ENCODE measurements around the gene ERLEC1. TPM values are rescaled to one million over a fixed set of nuclear protein-coding genes. Genes with fewer than 3 reads are reported as not detected.

ERLEC1 gene
- polyA plus RNA-seq, 1 donor from 2014 or later = 88.6 TPM

DNA sequence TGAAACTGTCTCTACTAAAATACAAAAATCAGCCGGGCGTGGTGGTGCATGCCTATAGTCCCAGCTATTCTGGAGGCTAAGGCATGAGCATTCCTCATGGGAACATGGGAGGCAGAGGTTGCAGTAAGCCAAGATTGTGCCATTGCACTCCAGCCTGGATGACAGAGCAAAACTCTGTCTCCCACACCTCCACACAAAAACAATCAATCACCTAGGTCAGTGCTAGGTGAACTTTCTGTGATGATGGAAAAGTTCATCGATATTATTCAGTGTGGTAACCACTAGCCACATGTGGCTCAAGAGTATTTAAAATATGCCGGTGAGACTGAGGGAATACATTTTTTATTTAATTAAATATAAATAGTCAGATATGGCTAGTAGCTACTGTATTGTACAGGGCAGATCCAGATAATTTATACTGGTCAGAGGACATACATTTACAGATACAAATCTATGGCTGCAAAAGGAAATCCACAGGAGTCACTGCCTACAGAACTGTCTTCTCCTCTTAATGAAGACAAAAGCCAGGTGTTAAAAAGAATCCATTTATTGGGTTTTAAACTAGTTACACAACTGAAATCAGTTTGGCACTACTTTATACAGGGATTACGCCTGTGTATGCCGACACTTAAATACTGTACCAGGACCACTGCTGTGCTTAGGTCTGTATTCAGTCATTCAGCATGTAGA lies 76.8 kb downstream of the ERLEC1 start:
- no peak overlapping the region for H3K4me3 ChIP-seq (ENCODE audit: low read length)
- H3K27ac ChIP-seq (ENCODE audit: low read length) = no peak overlapping the region
- H3K4me2 ChIP-seq (ENCODE audit: low read length) = no peak overlapping the region
- no peaks in the 10 kb centered on the region for H4K20me1 ChIP-seq (ENCODE audit: insufficient read depth)
- H3K36me3 ChIP-seq (ENCODE audit: insufficient read depth, low read length) = peaks cover 7% of the 10 kb centered on the region
- no peaks in the 10 kb centered on the region for H3K79me2 ChIP-seq (replicated peaks; ENCODE audit: insufficient read depth, low read length)
- no peak overlapping the region for H3K9ac ChIP-seq (ENCODE audit: low read length)
- no peaks in the 10 kb centered on the region for H3K9me3 ChIP-seq (ENCODE audit: low read length)
- H2AFZ ChIP-seq (ENCODE audit: low read depth, low read length) = no peak overlapping the region
- H3K27me3 ChIP-seq (ENCODE audit: insufficient read depth, low read depth, low read length) = no peaks in the 10 kb centered on the region
- H3F3A ChIP-seq (ENCODE audit: insufficient read depth, low read length, poor library complexity, severe bottlenecking) = no peaks in the 10 kb centered on the region
- TF ChIP-seq RAD21 (conservative IDR thresholded peaks at IDR 0.05) = no peak
- TF ChIP-seq POLR2AphosphoS5 (IDR thresholded peaks at IDR 0.05) = no peak
- no peak for TF ChIP-seq EP300 (conservative IDR thresholded peaks at IDR 0.05; ENCODE audit: poor library complexity, severe bottlenecking)
- no peak for TF ChIP-seq TAF1 (IDR thresholded peaks at IDR 0.05; ENCODE audit: low read depth)
- TF ChIP-seq, protein P1, sequence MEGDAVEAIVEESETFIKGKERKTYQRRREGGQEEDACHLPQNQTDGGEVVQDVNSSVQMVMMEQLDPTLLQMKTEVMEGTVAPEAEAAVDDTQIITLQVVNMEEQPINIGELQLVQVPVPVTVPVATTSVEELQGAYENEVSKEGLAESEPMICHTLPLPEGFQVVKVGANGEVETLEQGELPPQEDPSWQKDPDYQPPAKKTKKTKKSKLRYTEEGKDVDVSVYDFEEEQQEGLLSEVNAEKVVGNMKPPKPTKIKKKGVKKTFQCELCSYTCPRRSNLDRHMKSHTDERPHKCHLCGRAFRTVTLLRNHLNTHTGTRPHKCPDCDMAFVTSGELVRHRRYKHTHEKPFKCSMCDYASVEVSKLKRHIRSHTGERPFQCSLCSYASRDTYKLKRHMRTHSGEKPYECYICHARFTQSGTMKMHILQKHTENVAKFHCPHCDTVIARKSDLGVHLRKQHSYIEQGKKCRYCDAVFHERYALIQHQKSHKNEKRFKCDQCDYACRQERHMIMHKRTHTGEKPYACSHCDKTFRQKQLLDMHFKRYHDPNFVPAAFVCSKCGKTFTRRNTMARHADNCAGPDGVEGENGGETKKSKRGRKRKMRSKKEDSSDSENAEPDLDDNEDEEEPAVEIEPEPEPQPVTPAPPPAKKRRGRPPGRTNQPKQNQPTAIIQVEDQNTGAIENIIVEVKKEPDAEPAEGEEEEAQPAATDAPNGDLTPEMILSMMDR (IDR thresholded peaks at IDR 0.05; ENCODE audit: poor library complexity, severe bottlenecking) = no peak
- TF ChIP-seq SMC3 (conservative IDR thresholded peaks at IDR 0.05; ENCODE audit: poor library complexity) = no peak
- no peak for TF ChIP-seq EZH2 (IDR thresholded peaks at IDR 0.05; ENCODE audit: borderline replicate concordance, insufficient read depth, low read length, poor library complexity, severe bottlenecking)
- TF ChIP-seq, protein P2, sequence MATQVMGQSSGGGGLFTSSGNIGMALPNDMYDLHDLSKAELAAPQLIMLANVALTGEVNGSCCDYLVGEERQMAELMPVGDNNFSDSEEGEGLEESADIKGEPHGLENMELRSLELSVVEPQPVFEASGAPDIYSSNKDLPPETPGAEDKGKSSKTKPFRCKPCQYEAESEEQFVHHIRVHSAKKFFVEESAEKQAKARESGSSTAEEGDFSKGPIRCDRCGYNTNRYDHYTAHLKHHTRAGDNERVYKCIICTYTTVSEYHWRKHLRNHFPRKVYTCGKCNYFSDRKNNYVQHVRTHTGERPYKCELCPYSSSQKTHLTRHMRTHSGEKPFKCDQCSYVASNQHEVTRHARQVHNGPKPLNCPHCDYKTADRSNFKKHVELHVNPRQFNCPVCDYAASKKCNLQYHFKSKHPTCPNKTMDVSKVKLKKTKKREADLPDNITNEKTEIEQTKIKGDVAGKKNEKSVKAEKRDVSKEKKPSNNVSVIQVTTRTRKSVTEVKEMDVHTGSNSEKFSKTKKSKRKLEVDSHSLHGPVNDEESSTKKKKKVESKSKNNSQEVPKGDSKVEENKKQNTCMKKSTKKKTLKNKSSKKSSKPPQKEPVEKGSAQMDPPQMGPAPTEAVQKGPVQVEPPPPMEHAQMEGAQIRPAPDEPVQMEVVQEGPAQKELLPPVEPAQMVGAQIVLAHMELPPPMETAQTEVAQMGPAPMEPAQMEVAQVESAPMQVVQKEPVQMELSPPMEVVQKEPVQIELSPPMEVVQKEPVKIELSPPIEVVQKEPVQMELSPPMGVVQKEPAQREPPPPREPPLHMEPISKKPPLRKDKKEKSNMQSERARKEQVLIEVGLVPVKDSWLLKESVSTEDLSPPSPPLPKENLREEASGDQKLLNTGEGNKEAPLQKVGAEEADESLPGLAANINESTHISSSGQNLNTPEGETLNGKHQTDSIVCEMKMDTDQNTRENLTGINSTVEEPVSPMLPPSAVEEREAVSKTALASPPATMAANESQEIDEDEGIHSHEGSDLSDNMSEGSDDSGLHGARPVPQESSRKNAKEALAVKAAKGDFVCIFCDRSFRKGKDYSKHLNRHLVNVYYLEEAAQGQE (IDR thresholded peaks at IDR 0.05; ENCODE audit: borderline replicate concordance) = no peak
- TF ChIP-seq MXI1 (conservative IDR thresholded peaks at IDR 0.05; ENCODE audit: poor library complexity, severe bottlenecking) = no peak
- no peaks in the 10 kb centered on the region for H3K9me2 ChIP-seq (ENCODE audit: insufficient read depth, low read length)

DNA sequence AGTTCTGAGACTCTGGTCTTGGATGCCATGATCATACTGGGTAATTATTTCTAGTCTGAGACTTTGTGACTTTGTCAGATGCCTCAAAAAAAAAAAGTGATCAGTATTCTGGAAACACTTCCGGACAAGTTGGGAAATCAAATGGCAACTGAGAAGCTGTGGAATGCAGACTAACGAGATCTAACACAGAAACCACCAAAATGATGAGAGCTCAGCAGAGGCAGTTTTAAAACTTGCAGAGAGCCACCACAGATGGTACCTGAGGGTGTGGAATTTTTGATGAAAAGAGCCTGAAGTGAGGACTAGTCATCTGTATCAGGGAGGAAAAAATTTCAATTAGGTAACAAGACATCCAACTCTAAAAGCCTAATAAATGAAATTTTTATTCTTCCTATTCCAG lies 78.4 kb downstream of the ERLEC1 start:
- Histone ChIP-seq H3K27me3 (ENCODE audit: insufficient read depth, low read depth, low read length) (no peaks in the 10 kb centered on the region), H3K9me2 (ENCODE audit: insufficient read depth, low read length) (no peaks in the 10 kb centered on the region), H3K4me3 (ENCODE audit: low read length) (no peak overlapping the region), H3F3A (ENCODE audit: insufficient read depth, low read length, poor library complexity, severe bottlenecking) (no peaks in the 10 kb centered on the region), H3K27ac (ENCODE audit: low read length) (no peak overlapping the region), H3K9ac (ENCODE audit: low read length) (no peak overlapping the region), H3K36me3 (ENCODE audit: insufficient read depth, low read length) (peaks cover 7% of the 10 kb centered on the region), H4K20me1 (ENCODE audit: insufficient read depth) (no peaks in the 10 kb centered on the region), H3K4me2 (ENCODE audit: low read length) (no peak overlapping the region), H3K79me2 (replicated peaks; ENCODE audit: insufficient read depth, low read length) (no peaks in the 10 kb centered on the region), H3K9me3 (ENCODE audit: low read length) (no peaks in the 10 kb centered on the region), H2AFZ (ENCODE audit: low read depth, low read length) (no peak overlapping the region)
- TF ChIP-seq EZH2 (IDR thresholded peaks at IDR 0.05; ENCODE audit: borderline replicate concordance, insufficient read depth, low read length, poor library complexity, severe bottlenecking) (no peak), EP300 (conservative IDR thresholded peaks at IDR 0.05; ENCODE audit: poor library complexity, severe bottlenecking) (no peak), POLR2AphosphoS5 (IDR thresholded peaks at IDR 0.05) (no peak), MXI1 (conservative IDR thresholded peaks at IDR 0.05; ENCODE audit: poor library complexity, severe bottlenecking) (no peak)
- TF ChIP-seq, protein P2 (IDR thresholded peaks at IDR 0.05; ENCODE audit: borderline replicate concordance) = no peak
- TF ChIP-seq, protein P1 (IDR thresholded peaks at IDR 0.05; ENCODE audit: poor library complexity, severe bottlenecking) = no peak

Measured in neural cell (in vitro differentiated cells).